Peyer's patch (tissue), 4 donors: Measurements from ENCODE around the gene CNKSR3. TPM values are rescaled to one million over a fixed set of nuclear protein-coding genes. Genes with fewer than 3 reads are reported as not detected.

ENCODE experiments used
- DNase-seq, 3 donors: peaks; one replicate each; pipeline ENCODE4 v3.0.0-alpha.2; 2017 to 2019
- H3K27ac ChIP-seq, 4 donors: fragments of 200-600 bp; sonication (generic); one replicate each; pipeline ENCODE4 v1.5.1; 2016 to 2019
- H3K27me3 ChIP-seq, 2 donors: fragments of 200-600 bp; sonication (generic); one replicate each; pipeline ENCODE4 v1.5.1; 2019
- H3K36me3 ChIP-seq, 3 donors: fragments of 200-600 bp; sonication (generic); one replicate each; pipeline ENCODE4 v1.5.1; 2016 to 2019
- H3K4me1 ChIP-seq, 4 donors: fragments of 200-600 bp; sonication (generic); one replicate each; pipeline ENCODE4 v1.5.1; 2016 to 2019
- H3K4me3 ChIP-seq, 4 donors: fragments of 200-600 bp; sonication (generic); 1 replicate in 3 of 4; 2 replicates in 1 of 4; pipeline ENCODE4 v1.5.1; 2016 to 2019; ENCODE audit warnings: mild to moderate bottlenecking in 1 of 4
- H3K9me3 ChIP-seq, 4 donors: fragments of 200-600 bp; sonication (generic); one replicate each; pipeline ENCODE4 v1.5.1; 2016 to 2019; ENCODE audit warnings: mild to moderate bottlenecking in 1 of 4
- CTCF ChIP-seq, 6 experiments: fragments of 450-650 bp in 4 of 6; fragments of 200-600 bp in 2 of 6; sonication (generic) in 1 of 6; IDR thresholded peaks; one replicate each; pipeline ENCODE4 v1.5.1; 2017 to 2019; ENCODE audit warnings: antibody characterized with exemption in 6 of 6, mild to moderate bottlenecking in 3 of 6, moderate library complexity in 1 of 6
- POLR2A ChIP-seq, 2 donors: fragments of 450-650 bp; IDR thresholded peaks; one replicate each; pipeline ENCODE4 v1.5.1; 2017; ENCODE audit warnings: antibody characterized with exemption in 2 of 2, mild to moderate bottlenecking in 2 of 2, moderate library complexity in 2 of 2
- total RNA-seq, 4 donors: library from RNA; depleted of rRNA; stranded (reverse); fragments of >200 nt; gene quantifications; one replicate each; pipeline ENCODE4 v1.1.0, GENCODE V29; 2016

The CNKSR3 gene
- total RNA-seq, 4 donors from 2014 or later: 29.6 to 34.5 (median 30.1) TPM

- TF ChIP-seq CTCF (IDR thresholded peaks at IDR 0.05) (no peak), POLR2A (IDR thresholded peaks at IDR 0.05) (no peak)
- no peaks in the 10 kb centered on the region for H3K4me1 ChIP-seq
- DNase-seq: no peak
- no peaks in the 10 kb centered on the region for H3K27me3 ChIP-seq
- H3K9me3 ChIP-seq: no peaks in the 10 kb centered on the region
- H3K36me3 ChIP-seq: no peaks in the 10 kb centered on the region
- no peak overlapping the region for H3K4me3 ChIP-seq
- H3K27ac ChIP-seq: peak overlapping the region in 1 of 4 donors; percentile 40
These were observed 157.4 kb downstream of the CNKSR3 start for GRCh38 chr6:154352898-154353585.

- H3K27ac ChIP-seq: no peak overlapping the region
- H3K27me3 ChIP-seq: no peaks in the 10 kb centered on the region
- TF ChIP-seq POLR2A (IDR thresholded peaks at IDR 0.05) (no peak), CTCF (IDR thresholded peaks at IDR 0.05) (no peak)
- H3K36me3 ChIP-seq: no peaks in the 10 kb centered on the region
- no peaks in the 10 kb centered on the region for H3K4me1 ChIP-seq
- no peak for DNase-seq
- H3K9me3 ChIP-seq: no peaks in the 10 kb centered on the region
- no peak overlapping the region for H3K4me3 ChIP-seq
These were observed 160.2 kb downstream of the CNKSR3 start for GRCh38 chr6:154350293-154350692.

- H3K9me3 ChIP-seq: no peaks in the 10 kb centered on the region
- peaks cover 0 to 4% (median 0%) of the 10 kb centered on the region in 4 donors for H3K4me1 ChIP-seq
- no peak for DNase-seq
- H3K27ac ChIP-seq: no peak overlapping the region
- H3K27me3 ChIP-seq: no peaks in the 10 kb centered on the region
- H3K4me3 ChIP-seq: no peak overlapping the region
- no peaks in the 10 kb centered on the region for H3K36me3 ChIP-seq
- TF ChIP-seq CTCF (IDR thresholded peaks at IDR 0.05) (no peak), POLR2A (IDR thresholded peaks at IDR 0.05) (no peak)
These were observed 162.5 kb downstream of the CNKSR3 start for GRCh38 chr6:154347981-154348380.

GRCh38 chr6:154345811-154346210 is 164.7 kb downstream of the CNKSR3 start:
- Histone ChIP-seq H3K4me3 (no peak overlapping the region), H3K4me1 (peaks cover 0 to 4% (median 0%) of the 10 kb centered on the region in 4 donors), H3K27me3 (no peaks in the 10 kb centered on the region), H3K27ac (no peak overlapping the region), H3K9me3 (no peaks in the 10 kb centered on the region), H3K36me3 (no peaks in the 10 kb centered on the region)
- TF ChIP-seq CTCF (IDR thresholded peaks at IDR 0.05) (no peak), POLR2A (IDR thresholded peaks at IDR 0.05) (no peak)
- no peak for DNase-seq

- peak in 3 of 6 experiments; percentile 33 to 51 (median 42) for TF ChIP-seq CTCF (IDR thresholded peaks at IDR 0.05)
- no peak for TF ChIP-seq POLR2A (IDR thresholded peaks at IDR 0.05)
- Histone ChIP-seq H3K9me3 (no peaks in the 10 kb centered on the region), H3K27ac (no peak overlapping the region), H3K4me3 (peak overlapping the region in 1 of 4 donors; percentile 16), H3K4me1 (peaks cover 0 to 4% (median 0%) of the 10 kb centered on the region in 4 donors), H3K36me3 (no peaks in the 10 kb centered on the region), H3K27me3 (no peaks in the 10 kb centered on the region)
- peak in 2 of 3 donors; percentile 62 to 63 for DNase-seq
These were observed 166.8 kb downstream of the CNKSR3 start for GRCh38 chr6:154343473-154344308.
